ENCODE results near the gene ZDHHC3.

The ZDHHC3 gene

GRCh38 chr3:44893097-44893496 lies 82.9 kb downstream of the ZDHHC3 start:
- no peak for DNase-seq (ENCODE audit: low spot score)

DNA sequence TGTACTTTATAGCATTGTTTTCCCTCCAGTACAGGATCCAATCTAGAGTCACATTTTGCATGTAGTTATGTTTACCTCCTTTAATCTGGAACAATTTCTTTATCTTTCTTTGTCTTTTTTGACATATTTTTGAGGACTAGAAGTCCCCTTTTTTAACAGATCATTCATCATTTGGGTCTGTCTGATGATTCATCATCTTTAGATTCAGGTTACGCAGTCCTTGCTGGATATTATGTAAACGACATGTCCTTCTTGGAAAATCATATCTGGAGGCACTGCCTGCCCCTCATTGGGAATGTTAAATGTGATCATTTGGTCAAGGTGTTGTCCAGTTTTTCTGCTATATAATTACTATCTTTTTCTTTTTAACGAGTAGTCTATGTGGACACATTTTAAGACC lies 83.3 kb downstream of the ZDHHC3 start:
- DNase-seq (ENCODE audit: low spot score): no peak

- no peak for DNase-seq (ENCODE audit: low spot score)
Measured at GRCh38 chr3:44890852-44891251, 85.1 kb downstream of the ZDHHC3 start.

DNA sequence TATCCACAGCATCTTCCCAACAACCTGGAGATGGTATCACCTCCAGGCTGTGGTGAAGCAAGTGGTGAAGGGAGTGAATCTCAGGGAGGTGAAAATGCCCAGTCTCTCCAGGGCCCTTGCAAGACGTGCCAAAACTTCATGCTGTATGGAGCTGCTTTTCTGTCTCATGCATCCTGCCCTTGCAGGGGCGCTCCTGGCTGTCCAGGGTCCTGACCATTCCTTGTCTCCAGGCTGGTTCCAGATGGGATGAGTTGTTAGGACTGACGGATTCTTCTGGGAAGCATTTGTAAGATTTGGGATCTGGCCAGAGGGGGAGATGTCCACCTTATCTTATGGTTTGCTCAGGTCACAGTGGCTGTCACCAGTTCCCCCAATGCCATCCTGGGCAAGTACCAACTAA lies 85.7 kb downstream of the ZDHHC3 start:
- no peak for DNase-seq (ENCODE audit: low spot score)

- no peak for DNase-seq (ENCODE audit: low spot score)
Measured at GRCh38 chr3:44887101-44887500, 88.9 kb downstream of the ZDHHC3 start.

- DNase-seq (ENCODE audit: low spot score): no peak
Measured at GRCh38 chr3:44886561-44886960, 89.4 kb downstream of the ZDHHC3 start.

DNA sequence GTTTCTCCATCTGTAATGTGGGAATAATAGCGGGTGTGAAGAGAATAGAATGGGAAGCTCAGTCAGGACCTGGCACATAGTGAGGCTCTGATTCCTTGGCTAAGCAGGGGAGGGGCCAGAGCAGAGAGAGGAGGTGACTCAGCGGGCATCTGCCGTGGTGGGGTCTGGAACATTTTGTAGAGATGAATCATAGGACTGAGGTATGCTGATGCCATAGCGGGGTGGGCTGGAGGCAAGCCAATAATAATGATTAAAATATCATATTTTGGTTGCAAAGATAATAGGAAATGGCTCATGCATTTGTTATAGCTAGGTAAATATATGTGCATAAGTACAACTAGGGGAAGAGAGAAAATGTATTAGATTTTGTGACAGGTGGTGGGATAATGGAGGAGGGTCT lies 90.4 kb downstream of the ZDHHC3 start:
- DNase-seq (ENCODE audit: low spot score): peak; percentile 92

DNA sequence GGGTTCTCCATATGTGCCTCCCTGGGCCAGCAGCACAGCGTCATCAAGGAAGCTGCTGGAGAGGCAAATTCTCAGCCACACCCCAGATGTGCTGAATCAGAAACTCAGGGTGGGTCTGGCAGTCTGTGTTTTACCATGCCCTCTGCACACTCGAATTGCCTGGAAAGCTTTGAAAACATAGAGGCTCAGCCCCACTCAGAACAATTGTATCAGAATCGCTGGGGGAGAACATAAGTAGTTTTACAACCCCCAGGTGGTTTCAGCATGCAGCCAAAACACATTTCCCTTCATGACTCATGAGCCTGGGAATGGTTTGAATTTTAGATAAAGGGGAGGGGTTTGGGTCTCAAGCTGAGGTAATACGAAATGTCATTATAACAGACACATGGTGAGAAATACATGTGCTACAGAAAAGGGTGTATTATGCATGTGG lies 92.0 kb downstream of the ZDHHC3 start:
- peak; percentile 64 for DNase-seq (ENCODE audit: low spot score)

DNA sequence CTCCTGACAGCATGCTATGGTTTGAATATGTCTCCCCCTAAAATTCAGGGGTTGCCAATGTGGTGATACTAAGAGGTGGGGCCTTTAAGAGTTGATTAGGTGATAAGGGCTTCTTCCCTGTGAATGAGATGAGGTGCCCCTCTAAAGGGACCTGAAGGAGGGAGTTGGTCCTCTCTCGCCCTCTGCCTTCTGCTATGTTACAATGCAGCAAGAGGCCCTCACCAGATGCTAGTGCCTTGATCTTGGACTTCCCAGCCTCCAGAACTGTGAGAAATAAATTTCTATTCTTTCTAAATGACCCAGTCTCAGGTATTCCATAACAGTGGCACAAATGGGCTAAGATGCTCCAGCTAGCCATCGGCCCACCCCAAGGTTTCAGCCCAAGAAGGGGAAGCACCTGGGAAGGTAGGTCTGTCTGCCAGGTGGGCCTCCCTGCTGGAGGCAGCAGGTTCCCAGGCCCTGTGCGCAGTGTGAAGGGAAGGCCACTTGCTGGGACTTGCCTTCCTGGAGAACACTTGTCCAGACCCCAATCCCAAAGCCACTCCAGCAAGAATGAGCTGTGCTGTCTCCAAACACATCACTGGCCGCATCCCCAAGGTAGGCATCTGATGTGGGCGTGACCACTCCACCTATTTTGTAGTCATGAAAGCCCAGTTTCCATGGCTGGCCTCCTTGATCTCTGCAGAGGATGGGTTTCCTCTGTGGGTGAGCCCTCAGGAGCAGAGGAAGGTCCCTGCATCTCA lies 92.6 kb downstream of the ZDHHC3 start:
- no peak for DNase-seq (ENCODE audit: low spot score)

GRCh38 chr3:44880284-44880683 lies 95.7 kb downstream of the ZDHHC3 start:
- no peak for DNase-seq (ENCODE audit: low spot score)

- no peak for DNase-seq (ENCODE audit: low spot score)
Measured at GRCh38 chr3:44877333-44877732, 98.6 kb downstream of the ZDHHC3 start.

GRCh38 chr3:44875596-44875995 lies 100.4 kb downstream of the ZDHHC3 start:
- no peak for DNase-seq (ENCODE audit: low spot score)

Measured in RKO (cell line).